Right kidney (tissue), 1 donor: Measurements from ENCODE around the gene KLF16.

ENCODE experiments used
- DNase-seq: peaks from one replicate; pipeline ENCODE4 v3.0.0-alpha.2; 2016

The KLF16 gene

GRCh38 chr19:1843116-1843515, 20.3 kb downstream of the KLF16 start:
- DNase-seq = no peak

GRCh38 chr19:1841209-1841924, 22.0 kb downstream of the KLF16 start:
- no peak for DNase-seq

GRCh38 chr19:1840541-1841115, 22.8 kb downstream of the KLF16 start:
- no peak for DNase-seq

- no peak for DNase-seq
Measured at GRCh38 chr19:1839658-1840540, 23.5 kb downstream of the KLF16 start.

- peak; percentile 65 for DNase-seq
Measured at GRCh38 chr19:1837625-1838105, 25.7 kb downstream of the KLF16 start.

GRCh38 chr19:1837222-1837565, 26.2 kb downstream of the KLF16 start:
- DNase-seq = no peak

GRCh38 chr19:1836458-1837221, 26.7 kb downstream of the KLF16 start:
- no peak for DNase-seq

GRCh38 chr19:1833540-1833939, 29.8 kb downstream of the KLF16 start:
- peak; percentile 49 for DNase-seq

- no peak for DNase-seq
Measured at GRCh38 chr19:1832046-1832663, 31.2 kb downstream of the KLF16 start.

GRCh38 chr19:1830978-1831377, 32.4 kb downstream of the KLF16 start:
- DNase-seq = no peak

- DNase-seq = no peak
Measured at GRCh38 chr19:1830568-1830967, 32.8 kb downstream of the KLF16 start.

- no peak for DNase-seq
Measured at GRCh38 chr19:1829958-1830357, 33.4 kb downstream of the KLF16 start.

GRCh38 chr19:1828279-1829238, 34.8 kb downstream of the KLF16 start:
- DNase-seq = no peak

GRCh38 chr19:1827566-1828278, 35.7 kb downstream of the KLF16 start:
- DNase-seq = peak; percentile 56

- DNase-seq = peak; percentile 90
Measured at GRCh38 chr19:1826557-1827521, 36.5 kb downstream of the KLF16 start.

GRCh38 chr19:1825909-1826556, 37.3 kb downstream of the KLF16 start:
- peak; percentile 77 for DNase-seq

- DNase-seq = no peak
Measured at GRCh38 chr19:1824252-1824622, 39.1 kb downstream of the KLF16 start.

GRCh38 chr19:1823539-1824251, 39.7 kb downstream of the KLF16 start:
- no peak for DNase-seq
